M059J (cell line): ENCODE results near the gene IFNA1. TPM values are rescaled to one million over a fixed set of nuclear protein-coding genes. Genes with fewer than 3 reads are reported as not detected.

Experiments
- DNase-seq: peaks from one replicate; pipeline ENCODE4 v3.0.0-alpha.2; 2012; ENCODE audit warnings: low read depth
- total RNA-seq: library from RNA; depleted of rRNA; stranded (reverse); fragments of >200 nt; shearing (Covaris generic); gene quantifications from 2 replicates; pipeline ENCODE4 v1.2.3, GENCODE V29; 2014; rRNA removed

The IFNA1 gene
- total RNA-seq, 1 experiment from 2014 or later: not detected

GRCh38 chr9:21443849-21444625 lies 3.8 kb downstream of the IFNA1 start:
- no peak for DNase-seq

GRCh38 chr9:21449312-21449711 lies 9.1 kb downstream of the IFNA1 start:
- DNase-seq: peak; percentile 44

- no peak for DNase-seq
Measured at GRCh38 chr9:21450733-21451394, 10.6 kb downstream of the IFNA1 start.

DNA sequence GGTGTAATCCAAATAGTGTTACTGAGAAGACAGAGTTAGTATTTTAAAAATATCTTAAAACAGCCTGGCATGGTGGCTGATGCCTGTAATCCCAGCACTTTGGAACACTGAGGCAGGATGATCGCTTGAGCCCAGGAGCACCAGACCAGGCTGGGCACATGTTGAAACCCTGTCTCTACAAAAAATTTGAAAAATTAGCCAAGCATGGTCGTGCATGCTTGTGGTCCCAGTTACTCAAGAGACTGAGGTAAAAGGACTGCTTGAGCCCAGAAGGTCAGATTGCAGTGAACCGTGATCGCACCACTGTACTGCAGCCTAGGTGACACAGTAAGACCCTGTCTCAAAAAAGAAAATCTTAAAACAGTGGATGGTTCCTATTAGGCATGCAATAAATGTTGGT lies 12.4 kb downstream of the IFNA1 start:
- no peak for DNase-seq

DNA sequence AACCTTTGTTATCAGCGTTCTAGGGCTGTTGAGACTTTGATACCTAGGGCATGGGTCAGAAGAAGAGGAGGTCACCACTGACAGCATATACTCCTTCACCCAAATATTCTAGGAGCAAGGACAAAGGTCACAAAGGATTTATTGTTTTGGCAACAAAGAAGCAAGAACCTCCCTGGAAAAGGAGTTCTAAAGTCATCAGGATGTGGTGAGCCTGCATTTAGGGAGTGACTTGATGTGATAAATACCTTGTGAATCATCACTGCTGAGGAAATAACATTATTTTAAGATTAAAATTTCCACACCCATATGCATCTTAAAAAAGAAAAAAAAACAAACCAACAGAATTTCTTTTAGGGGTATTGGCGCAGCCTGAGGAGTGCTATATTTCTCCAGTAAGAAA lies 13.9 kb downstream of the IFNA1 start:
- peak; percentile 68 for DNase-seq

DNA sequence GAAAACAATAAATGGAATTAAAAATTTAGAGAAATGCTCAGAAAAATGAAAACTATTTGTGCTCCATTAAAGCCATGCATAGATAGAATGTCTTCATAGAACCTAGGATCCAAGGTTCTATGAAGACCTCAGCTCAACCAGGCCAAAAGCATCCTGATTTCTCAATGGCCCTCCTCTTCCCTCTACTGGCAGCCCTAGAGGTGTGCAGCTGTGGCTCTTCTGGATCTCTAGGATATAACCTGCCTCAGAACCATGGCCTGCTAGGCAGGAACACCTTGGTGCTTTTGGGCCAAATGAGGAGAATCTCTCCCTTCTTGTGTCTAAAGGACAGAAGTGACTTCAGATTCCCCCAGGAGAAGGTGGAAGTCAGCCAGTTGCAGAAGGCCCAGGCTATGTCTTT lies 15.1 kb downstream of the IFNA1 start:
- DNase-seq: peak; percentile 47

DNA sequence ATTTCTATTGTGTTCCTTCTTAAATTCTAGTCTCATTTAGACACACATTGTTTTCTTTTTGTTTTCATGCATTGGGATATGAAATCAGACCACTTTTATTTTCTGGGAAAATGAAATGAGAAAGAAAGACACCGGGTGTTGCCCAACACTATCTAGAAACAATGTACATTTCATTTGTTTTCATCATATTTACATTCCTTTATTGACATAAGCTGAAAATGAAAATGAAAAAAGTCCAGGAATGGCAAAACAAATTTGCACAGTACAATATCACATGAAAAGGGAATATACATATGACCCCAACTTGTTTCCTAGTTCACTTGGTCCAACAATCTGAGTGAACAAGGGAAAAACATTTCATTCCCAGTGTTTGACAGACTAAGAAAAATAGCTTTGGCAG lies 21.1 kb downstream of the IFNA1 start:
- no peak for DNase-seq

DNA sequence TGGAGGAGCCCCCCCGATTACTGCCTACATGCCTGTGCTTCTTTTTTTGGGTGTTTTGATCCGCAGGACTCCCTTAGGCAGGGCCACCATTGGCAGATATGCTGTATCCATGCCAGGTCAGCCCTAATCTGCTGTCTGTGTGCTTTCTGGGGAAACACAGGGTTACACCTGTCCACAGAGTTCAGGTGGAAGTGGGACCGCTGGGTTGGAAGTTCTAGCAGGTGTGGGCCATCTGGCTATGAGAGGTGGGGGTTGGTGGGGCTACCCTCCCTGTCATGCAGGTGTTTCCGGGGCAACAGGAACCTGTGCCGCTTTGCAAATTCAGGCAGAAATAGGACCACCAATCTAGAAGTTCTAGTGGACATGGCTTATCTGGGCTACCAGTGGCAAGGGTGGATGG lies 24.9 kb downstream of the IFNA1 start:
- no peak for DNase-seq

GRCh38 chr9:21465859-21466518 lies 25.8 kb downstream of the IFNA1 start:
- DNase-seq: peak; percentile 63

DNA sequence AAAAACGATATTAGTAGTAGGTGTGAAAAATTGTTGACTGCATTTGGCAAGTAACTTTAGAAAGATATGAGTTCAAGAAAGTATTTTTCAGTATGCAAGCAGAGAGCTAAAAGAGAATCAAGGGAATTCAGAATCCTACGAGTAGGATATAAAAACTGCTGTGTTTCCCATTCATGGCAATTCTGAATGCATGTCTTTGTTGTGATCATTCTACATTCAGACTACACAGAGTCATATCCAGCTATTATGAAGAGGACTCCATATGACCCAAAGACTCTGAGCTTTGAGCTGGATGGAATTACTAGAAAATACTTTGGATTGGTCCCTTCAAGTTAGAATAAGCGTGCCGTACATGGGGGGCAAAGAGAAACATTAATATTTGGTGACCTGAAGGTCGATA lies 29.9 kb downstream of the IFNA1 start:
- DNase-seq: no peak

DNA sequence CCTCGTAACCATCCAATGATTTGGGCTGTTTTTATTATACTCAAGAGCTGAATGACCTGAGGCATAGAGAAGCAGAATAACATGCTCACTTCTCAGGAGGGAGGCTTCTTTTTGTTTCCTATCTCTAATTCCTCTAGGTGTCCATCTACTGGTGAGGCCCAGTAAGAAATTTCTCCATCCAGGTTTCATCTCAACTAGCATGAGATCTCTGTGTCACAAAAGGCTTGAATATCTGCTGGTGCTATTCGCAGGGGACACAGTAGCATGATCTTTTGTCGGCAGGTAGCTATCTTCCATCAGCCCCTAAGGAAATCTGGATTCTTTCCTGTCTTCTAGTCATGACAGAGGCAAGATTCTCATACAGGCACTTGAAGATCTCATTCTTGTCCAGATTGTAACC lies 33.0 kb downstream of the IFNA1 start:
- DNase-seq: no peak

- no peak for DNase-seq
Measured at GRCh38 chr9:21477466-21477865, 37.2 kb downstream of the IFNA1 start.

GRCh38 chr9:21479152-21479702 lies 39.0 kb downstream of the IFNA1 start:
- no peak for DNase-seq

- DNase-seq: no peak
Measured at GRCh38 chr9:21481470-21482056, 41.3 kb downstream of the IFNA1 start.

GRCh38 chr9:21482213-21482612 lies 42.0 kb downstream of the IFNA1 start, which contains the start of gene IFNE:
Gene IFNE, minus strand, starts transcription at chr9:21482313. Its CDS starts 619 bp downstream, at chr9:21481694.
- DNase-seq: no peak

Other genes with a start within 250 kb of the IFNA1 start
- not detected in 2 replicates for gene IFNA7, start 238.2 kb upstream of the IFNA1 start, total RNA-seq
- not detected in 2 replicates for gene IFNA10, start 233.3 kb upstream of the IFNA1 start, total RNA-seq
- gene IFNA16, start 223.1 kb upstream of the IFNA1 start, total RNA-seq: not detected in 2 replicates
- not detected in 2 replicates for gene IFNA17, start 212.2 kb upstream of the IFNA1 start, total RNA-seq
- gene IFNA14, start 200.4 kb upstream of the IFNA1 start, total RNA-seq: not detected in 2 replicates
- gene IFNA5, start 135.1 kb upstream of the IFNA1 start, total RNA-seq: not detected in 2 replicates
- gene KLHL9, start 105.0 kb upstream of the IFNA1 start, total RNA-seq: 15.9 and 24.5 TPM in 2 replicates
- gene IFNA6, start 89.6 kb upstream of the IFNA1 start, total RNA-seq: not detected in 2 replicates
- gene IFNA13, start 72.4 kb upstream of the IFNA1 start, total RNA-seq: not detected in 2 replicates
- gene IFNA2, start 55.0 kb upstream of the IFNA1 start, total RNA-seq: not detected in 2 replicates
- not detected in 2 replicates for gene IFNA8, start 31.3 kb upstream of the IFNA1 start, total RNA-seq
- gene IFNE, start 41.9 kb downstream of the IFNA1 start, total RNA-seq: 0.57 TPM in 1 of 2 replicates, not detected in the other